NCI-H2196 (cell line): ENCODE measurements around the gene INA.
"Not testable (repeated sequence)": the region's sequence is repeated elsewhere in the genome, so short reads cannot be mapped to it uniquely, and the experiment has no call there.

Source experiments
- DNase-seq: peaks from one replicate; lab custom pipeline; 2025; ENCODE audit not compliant: unreplicated experiment; lab: John Stamatoyannopoulos, UW

Gene INA

DNA sequence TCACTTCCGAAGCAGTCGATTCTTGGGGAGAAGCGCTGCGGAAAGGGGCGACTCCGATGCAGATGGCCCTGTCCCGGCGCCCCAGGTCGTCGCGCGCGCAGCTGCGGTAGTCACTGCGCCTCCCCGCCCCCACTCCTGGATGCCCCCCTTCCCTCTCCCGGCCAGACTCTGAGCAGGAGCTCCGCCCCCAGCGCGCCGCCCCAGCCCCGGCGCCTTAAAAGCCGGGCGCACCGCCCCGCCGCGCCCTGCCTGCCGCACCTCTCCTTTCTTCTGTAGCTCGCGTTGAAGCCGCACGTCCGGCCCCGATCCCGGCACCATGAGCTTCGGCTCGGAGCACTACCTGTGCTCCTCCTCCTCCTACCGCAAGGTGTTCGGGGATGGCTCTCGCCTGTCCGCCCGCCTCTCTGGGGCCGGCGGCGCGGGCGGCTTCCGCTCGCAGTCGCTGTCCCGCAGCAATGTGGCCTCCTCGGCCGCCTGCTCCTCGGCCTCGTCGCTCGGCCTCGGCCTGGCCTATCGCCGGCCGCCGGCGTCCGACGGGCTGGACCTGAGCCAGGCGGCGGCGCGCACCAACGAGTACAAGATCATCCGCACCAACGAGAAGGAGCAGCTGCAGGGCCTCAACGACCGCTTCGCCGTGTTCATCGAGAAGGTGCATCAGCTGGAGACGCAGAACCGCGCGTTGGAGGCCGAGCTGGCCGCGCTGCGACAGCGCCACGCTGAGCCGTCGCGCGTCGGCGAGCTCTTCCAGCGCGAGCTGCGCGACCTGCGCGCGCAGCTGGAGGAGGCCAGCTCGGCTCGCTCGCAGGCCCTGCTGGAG, at the start of gene INA:
Gene INA (plus strand): TSS at position 243 of the 817 bp plus-strand sequence. CDS start 74 bp downstream, at position 317.
- peak; percentile 64 for DNase-seq

DNA sequence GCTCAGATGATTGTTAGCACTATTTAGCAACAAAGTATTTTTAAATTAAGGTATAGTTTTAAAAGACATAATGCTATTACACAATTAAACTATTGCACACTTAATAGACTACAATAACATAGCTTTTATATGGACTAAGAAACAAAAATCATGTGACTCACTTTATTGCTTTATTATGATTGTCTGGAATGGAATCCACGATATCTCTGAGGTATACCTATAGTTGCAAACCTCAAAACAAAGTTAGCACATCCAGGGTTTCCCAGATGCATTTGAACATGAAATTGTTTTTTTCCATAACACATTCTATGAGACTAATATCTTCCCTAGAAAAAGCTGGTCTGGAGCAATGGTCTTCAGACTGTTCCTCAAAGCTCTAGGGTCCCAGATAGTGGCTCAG, 49.5 kb upstream of the INA start:
- DNase-seq = no peak

DNA sequence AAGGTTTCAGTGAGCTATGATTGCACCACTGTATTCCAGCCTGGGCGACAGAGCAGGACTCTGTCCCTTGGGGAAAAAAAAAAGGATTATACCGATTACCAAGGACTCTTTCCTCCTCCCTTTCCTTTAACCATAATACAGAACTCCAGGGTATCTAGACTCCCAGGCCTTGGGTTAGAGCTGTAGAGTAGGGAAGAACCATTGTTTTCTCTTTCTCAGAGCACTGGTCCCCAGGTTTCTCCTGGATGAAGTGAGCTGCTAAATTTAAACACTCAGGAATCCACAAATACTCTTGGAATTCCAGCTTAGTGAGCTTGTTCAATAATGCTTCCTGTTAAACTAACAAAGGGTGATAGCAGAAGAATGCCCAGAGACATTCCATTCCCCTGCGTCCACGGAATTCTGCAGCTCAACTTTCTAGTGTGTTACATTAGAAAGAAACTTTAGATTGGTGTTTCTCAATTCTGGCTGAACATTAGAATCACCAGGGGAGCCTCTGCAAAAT, 45.8 kb upstream of the INA start:
- no peak for DNase-seq

DNA sequence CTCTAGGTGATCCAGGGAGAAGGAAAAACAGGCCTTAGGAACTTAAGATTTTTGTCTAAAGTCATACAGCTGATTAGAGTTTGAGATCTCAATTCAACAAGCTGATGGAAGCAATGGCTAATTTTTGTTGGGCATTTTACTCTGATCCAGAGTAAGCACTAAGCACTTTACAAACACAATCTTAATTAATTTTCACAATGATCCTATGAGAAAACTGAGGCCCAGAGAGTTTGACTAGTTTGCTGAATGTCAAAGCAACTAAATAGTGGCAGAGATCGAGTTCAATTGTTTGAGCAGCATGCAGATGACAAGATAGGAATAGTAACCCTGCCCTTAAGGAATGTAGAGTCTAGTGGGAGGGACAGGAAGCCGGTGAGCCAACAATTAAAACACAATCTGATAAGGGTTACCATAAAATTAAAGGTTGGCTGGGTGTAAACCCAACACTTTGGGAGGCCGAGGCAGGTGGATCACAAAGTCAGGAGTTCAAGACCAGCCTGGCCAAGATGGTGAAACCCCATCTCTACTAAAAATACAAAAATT, 44.7 kb upstream of the INA start:
- DNase-seq = no peak

DNA sequence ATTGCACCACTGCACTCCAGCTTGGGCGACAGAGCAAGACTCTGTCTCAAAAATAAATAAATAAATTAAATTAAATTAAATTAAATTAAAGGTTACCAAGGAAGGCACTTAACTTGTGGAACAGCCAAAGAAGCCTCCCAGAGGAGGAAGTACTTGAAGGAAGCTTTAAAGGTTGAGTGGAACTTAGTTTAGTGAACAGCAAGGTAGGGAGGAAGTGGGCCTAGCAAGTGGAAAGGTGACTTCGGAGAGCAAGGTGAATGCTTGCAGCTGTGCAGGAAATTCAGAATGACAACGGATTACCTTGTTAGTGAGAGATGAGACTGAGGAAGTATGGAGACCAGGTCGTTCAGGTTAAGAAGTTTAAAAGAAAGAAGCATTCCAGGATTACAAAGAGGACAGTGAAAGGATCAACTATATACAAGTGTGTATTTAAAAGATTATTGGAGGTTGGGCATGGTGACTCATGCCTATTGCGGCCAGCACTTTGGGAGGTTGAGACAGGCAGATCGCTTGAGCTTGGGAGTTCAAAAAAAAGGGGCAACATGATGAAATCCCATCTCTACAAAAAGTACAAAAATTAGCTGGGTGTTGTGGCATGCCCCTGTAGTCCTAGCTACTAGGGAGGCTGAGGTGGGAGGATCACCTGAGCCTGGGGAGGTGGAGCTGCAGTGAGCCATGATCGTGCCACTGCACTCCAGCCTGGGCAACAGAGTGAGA, 44.0 kb upstream of the INA start:
- no peak for DNase-seq

DNA sequence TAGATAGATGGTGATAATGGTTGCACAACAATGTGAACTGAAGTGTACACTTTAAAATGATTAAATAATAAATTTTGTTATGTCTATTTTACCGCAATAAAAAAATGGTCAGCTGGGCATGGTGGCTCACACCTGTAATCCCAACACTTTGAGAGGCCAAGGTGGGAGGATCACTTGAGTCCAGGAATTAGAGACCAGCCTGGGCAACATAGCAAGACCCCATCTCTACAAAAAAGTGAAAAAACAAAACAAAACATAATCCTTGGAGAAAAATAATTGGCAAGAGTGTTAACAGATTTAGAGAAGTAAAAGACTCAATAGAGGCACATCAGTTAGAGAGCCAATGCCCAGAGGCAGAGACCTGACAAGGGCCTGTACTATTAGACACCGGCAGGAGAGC, 41.2 kb upstream of the INA start:
- no peak for DNase-seq

DNA sequence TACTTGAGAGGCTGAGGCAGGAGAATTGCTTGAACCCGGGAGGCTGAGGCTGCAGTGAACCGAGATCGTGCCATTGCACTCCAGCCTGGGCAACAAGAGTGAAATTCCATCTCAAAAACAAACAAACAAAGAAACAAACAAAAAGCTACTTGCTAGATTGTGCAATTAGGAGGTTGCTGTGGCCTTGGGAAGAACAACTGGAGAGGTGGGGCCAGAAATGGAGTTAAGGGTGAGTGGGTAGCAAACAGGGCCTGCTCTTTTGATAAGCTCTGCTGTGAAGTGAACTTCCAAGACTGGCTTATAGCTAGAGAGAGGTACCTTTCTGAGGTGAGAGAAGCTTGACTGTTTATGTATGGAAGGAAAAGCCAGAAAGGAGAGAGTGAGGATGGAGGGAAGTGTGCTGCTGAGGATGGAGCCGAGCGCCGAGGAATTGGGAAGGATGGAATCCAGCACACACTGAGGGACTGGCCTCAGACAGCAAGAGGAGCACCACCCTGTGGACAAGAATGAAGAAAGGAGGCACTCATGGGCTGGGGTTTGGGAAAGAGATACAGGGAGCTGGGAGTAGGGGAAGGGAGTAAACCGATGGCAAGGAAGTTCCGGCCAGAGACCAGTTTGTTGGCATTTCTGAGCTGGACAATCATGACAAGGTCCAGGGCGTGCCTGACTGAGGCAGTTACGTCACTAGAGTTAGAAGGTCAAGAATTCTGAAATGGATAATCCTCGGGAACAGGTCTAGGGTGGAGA, 38.3 kb upstream of the INA start:
- no peak for DNase-seq

DNA sequence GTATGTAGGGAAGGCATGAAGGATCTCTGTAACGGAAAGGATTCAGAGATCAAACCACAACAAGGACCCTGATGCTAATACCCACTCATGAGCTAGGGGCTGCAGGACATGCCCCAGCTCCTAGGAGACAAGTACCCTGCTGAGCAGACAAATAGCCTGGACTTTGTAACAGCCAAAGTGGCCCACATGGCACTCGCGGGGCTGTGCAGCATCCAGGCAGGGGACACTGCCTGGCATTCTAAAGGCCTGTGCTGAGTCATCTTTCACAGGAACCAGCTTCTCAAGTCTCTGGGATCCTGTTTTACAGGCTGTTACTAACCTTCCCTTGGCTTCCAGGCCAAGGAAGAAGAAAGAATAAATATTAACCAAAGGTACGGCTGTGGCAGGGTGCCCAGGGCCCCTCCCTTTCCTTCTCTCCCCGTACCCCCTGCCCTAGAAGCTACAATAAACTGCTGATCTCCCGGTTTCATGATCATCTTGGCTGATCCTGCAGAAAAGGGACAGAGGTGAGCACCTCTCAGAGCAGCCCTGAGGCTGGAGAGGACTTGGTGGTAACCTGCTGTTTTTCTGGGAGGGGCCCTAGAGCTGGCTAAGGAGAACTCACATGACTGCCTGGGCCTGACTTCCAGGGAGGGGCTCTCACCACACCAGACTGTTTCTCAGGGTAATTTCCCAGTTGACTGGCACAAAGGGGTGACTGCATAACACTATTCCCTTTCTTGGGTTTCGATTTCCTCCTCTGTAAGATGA, 35.5 kb upstream of the INA start:
- DNase-seq = peak; percentile 50

DNA sequence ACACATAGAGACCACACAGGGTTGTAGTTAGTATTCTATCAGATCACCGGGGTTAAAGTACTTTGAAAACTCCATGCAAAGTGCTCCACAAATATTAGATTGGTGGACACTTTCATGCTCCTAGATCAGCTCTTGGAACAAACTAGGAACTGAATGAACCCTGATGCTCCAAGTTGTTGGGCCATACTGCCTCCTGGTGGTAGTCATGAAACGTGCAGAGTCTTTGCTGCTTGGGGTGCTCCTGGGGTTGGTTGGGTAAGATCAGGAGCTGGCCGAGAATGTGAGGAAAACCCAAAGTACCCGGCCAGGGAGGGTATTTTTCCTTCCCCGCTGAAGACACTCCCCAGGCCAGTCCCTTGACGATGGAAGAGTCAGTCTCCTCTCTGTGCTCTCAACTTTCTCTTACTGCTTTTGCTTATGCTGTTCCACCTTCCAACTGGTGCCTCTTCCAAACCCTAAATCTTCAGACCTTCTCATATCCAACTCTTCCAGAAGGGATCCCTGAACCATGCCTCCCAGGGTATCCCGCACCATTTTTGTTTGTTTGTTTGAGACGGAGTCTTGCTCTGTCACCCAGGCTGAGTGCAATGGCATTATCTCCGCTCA, 32.2 kb upstream of the INA start:
- peak; percentile 39 for DNase-seq

DNA sequence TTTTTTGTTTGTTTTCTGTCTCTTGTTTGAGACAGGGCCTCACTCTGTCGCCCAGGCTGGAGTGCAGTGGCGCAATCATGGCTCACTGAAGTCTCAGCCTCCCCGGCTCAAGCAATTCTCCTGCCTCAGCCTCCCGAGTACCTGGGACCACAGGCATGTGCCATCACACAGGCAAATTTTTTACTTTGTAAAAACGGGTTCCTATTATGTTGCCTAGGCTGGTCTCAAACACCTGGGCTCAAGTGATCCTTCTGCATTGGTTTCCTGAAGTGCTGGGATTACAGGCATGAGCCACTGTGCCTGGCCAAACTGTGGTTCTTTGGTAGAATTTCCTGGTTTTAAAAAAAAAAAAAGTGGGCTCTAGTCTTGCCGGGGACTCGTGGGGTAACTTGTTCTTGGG, 31.4 kb upstream of the INA start, which contains the start of gene RPEL1:
Gene RPEL1 (plus strand): TSS at position 301 of the 400 bp plus-strand sequence. CDS start 110 bp downstream, outside the sequence.
- DNase-seq = not testable (repeated sequence)

DNA sequence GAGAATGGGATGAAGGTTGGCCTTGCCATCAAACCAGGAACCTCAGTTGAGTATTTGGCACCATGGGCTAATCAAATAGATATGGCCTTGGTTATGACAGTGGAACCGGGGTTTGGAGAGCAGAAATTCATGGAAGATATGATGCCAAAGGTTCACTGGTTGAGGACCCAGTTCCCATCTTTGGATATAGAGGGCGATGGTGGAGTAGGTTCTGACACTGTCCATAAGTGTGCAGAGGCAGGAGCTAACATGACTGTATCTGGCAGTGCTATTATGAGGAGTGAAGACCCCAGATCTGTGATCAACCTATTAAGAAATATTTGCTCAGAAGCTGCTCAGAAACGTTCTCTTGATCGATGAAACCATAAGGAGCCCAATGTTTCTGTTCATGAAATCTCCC, 30.6 kb upstream of the INA start:
- DNase-seq = no peak

DNA sequence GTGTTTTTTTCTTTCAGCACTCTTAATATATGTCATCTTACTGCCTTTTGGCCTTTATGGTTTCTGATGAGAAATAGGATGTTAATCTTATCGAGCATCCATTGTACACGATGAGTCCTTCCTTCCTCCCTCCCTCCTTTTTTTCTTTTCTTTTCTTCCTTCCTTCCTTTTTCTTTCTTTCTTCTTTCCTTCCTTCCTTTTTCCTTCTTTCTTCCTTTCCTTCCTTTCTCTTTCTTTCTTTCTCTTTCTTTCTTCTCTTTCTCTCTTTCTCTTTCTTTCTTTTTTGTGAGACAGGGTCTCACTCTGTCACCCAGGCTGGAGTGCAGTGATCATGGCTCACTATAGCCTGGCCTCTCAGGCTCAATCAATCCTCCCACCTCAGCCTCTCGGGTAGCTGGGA, 22.8 kb upstream of the INA start:
- no peak for DNase-seq

DNA sequence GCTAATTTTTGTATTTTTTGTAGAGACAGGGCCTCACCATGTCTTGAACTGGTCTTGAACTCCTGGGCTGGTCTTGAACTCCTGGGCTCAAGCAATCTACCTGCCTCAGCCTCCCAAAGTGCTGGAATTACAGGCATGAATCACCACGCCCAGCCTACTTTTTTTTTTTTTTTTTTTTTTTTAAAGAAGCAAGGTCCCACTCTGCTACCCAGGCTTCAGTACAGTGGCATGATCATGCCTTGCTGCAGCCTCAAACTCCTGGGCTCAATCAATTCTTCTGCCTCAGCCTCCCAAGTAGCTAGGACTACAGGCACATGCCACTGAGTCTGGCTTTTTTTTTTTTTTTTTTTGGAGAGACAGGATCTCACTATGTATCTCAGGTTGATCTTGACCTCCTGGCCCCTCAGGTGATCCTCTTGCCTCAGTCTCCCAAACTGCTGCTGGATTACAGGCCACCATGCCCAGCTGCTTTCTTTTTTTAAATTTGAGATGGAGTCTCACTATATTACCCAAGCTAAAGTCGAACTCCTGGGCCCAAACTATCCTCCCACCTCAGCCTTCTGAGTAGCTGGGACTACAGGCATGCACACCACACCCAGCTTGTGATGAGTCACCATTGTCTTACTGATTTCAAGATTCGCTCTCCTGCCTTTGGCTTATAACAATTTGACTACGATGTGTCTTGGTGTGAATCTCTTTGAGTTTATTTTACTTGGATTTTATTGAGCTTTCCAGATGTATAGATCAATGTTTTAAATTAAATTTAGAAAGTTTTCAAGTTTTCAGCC, 22.2 kb upstream of the INA start:
- DNase-seq = no peak

DNA sequence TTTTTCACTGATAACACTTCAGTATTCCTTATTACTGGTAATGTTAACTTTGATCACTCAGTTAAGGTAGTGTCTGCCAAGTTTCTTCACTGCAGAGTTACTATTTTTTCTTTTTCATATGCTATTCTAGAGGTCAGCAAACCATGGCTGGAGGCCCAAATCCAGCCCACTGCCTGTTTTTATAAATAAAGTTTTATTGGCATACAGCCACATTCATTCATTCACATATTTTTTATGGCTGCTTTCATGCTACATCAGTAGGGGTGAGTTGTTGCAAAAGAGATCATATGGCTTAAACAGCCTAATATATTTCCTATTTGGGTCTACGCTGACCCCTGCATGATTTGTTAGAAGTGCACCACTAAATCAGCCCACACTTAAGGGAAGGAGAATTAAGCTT, 20.3 kb upstream of the INA start:
- no peak for DNase-seq

DNA sequence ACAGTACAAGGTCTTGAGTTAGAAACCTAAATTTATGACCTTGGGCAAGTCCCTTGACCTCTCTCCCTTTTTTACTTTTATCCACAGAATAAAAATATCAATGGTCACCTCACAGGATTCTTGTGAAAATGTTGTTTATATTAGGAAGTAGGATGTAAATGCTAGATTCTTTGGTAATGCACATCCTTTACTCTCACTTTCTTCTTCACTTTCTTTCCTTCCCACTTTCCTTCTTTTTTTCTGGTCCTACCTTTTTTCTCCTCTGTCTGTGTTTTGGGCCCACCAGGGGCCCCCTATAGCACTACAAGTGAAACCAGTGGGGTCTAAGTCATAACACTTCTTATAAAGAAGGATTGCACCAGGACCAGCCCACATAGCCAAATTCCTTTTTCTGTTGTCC, 19.1 kb upstream of the INA start:
- DNase-seq = no peak

DNA sequence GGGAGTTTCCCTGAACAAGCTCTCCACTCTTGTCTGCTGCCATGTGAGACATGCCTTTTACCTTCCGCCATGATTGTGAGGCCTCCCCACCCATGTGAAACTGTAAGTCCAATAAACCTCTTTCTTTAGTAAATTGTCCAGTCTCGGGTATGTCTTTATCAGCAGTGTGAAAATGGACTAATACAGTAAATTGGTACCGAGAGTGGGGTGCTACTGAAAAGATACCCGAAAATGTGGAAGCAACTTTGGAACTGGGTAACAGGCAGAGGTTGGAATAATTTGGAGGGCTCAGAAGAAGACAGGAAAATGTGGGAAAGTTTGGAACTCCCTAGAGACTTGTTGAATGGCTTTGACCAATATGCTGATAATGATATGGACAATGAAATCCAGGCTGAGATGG, 18.0 kb upstream of the INA start:
- DNase-seq = not testable (repeated sequence)

DNA sequence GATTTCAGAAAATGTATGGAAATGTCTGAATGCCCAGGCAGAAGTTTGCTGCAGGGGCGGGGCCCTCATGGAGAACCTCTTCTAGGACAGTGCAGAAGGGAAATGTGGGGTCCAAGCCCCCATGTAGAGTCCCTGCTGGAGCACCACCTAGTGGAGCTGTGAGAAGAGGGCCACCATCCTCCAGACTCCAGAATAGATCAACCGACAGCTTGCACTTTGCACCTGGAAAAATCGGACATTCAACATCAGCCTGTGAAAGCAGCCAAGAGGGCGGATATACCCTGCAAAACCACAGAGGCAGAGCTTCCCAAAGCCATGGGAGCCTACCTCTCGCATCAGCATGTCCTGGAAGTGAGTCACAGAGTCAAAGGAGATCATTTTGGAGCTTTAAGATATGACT, 16.9 kb upstream of the INA start:
- no peak for DNase-seq

DNA sequence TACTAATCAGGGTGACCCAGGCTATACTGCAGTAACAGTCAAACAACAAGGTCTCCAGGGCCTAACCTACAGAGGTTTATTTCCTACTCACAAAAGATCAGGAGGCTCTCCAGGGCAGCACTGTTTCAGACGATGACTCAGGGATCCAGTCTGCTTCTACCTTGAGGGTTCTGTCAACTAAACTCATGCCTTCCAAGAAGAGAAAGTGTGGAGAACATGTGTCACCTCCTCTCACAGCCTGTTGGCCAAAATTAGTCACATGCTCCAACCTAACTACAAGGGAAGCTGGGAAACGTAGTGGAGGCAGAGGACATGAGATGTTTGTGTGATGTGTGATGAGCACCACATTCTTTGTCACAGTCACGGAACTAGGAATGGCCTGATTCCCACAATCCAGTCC, 14.7 kb upstream of the INA start:
- DNase-seq = no peak

DNA sequence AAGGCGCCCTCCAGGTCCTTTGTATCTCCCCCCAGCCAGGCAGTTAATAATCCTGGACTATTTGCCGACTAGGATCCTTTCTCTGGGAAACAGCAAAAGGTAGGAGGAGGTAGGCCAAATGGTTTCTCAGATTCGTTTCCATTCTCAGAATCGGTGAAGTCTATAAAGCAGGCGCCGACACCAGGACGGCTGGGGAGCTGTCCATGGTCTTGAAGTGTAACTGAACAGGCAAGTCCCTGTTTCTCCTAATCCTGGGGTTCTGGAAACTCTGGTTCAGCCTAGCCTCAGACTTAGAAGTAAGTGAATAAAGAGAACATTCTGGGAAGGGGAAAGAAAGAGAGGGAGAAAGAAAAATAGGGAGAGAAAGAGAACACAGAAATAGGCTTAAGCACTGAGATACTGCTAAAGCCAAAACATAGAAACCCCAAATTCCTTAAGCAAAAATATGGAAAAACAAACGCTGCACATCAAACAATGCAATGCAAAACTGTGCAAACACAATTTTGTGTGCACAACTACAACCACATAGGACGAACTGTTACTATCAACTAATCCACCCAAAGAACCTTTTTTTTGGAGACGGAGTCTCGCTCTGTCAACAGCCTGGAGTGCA, 11.1 kb upstream of the INA start:
- DNase-seq = no peak
